ENCODE results near the gene KIZ.
"Not testable (repeated sequence)": the region's sequence is repeated elsewhere in the genome, so short reads cannot be mapped to it uniquely, and the experiment has no call there.

Gene KIZ

GRCh38 chr20:21243811-21244210 is 117.9 kb downstream of the KIZ start:
- Histone ChIP-seq H3K4me3 (no peak overlapping the region), H3K27ac (no peak overlapping the region)

GRCh38 chr20:21244808-21245207 is 118.9 kb downstream of the KIZ start:
- Histone ChIP-seq H3K27ac (no peak overlapping the region), H3K4me3 (no peak overlapping the region)

GRCh38 chr20:21246161-21246560 is 120.3 kb downstream of the KIZ start:
- H3K27ac ChIP-seq: no peak overlapping the region

GRCh38 chr20:21247603-21248095 is 121.8 kb downstream of the KIZ start:
- not testable (repeated sequence) for H3K27ac ChIP-seq, H3K4me3 ChIP-seq

More at GRCh38 chr20:21246161-21246560, 120.3 kb downstream of the KIZ start:
- no peak overlapping the region for H3K4me3 ChIP-seq

GRCh38 chr20:21251278-21251677 is 125.4 kb downstream of the KIZ start:
- H3K4me3 ChIP-seq: no peak overlapping the region
- H3K27ac ChIP-seq: no peak overlapping the region

GRCh38 chr20:21257192-21257591 is 131.3 kb downstream of the KIZ start:
- no peak overlapping the region for H3K27ac ChIP-seq
- no peak overlapping the region for H3K4me3 ChIP-seq

GRCh38 chr20:21258411-21258810 is 132.5 kb downstream of the KIZ start:
- Histone ChIP-seq H3K27ac (no peak overlapping the region), H3K4me3 (no peak overlapping the region)

- Histone ChIP-seq H3K4me3 (no peak overlapping the region), H3K27ac (no peak overlapping the region)
These were observed 133.5 kb downstream of the KIZ start for GRCh38 chr20:21259346-21259745.

- Histone ChIP-seq H3K27ac (no peak overlapping the region), H3K4me3 (no peak overlapping the region)
These were observed 136.9 kb downstream of the KIZ start for GRCh38 chr20:21262812-21263211.

- H3K4me3 ChIP-seq: no peak overlapping the region
These were observed 139.6 kb downstream of the KIZ start for GRCh38 chr20:21265261-21266190.

GRCh38 chr20:21266191-21266536 is 140.3 kb downstream of the KIZ start:
- no peak overlapping the region for H3K27ac ChIP-seq
- H3K4me3 ChIP-seq: no peak overlapping the region

More at GRCh38 chr20:21265261-21266190, 139.6 kb downstream of the KIZ start:
- no peak overlapping the region for H3K27ac ChIP-seq

GRCh38 chr20:21269772-21270171 is 143.9 kb downstream of the KIZ start:
- H3K27ac ChIP-seq: no peak overlapping the region

GRCh38 chr20:21270806-21271205 is 144.9 kb downstream of the KIZ start:
- Histone ChIP-seq H3K4me3 (no peak overlapping the region), H3K27ac (no peak overlapping the region)

More at GRCh38 chr20:21269772-21270171, 143.9 kb downstream of the KIZ start:
- no peak overlapping the region for H3K4me3 ChIP-seq

- Histone ChIP-seq H3K4me3 (no peak overlapping the region), H3K27ac (no peak overlapping the region)
These were observed 146.4 kb downstream of the KIZ start for GRCh38 chr20:21272279-21272678.

- H3K4me3 ChIP-seq: no peak overlapping the region
- H3K27ac ChIP-seq: no peak overlapping the region
These were observed 146.8 kb downstream of the KIZ start for GRCh38 chr20:21272679-21273078.

GRCh38 chr20:21273755-21274386 is 148.0 kb downstream of the KIZ start:
- H3K27ac ChIP-seq: no peak overlapping the region

GRCh38 chr20:21278829-21279228 is 152.9 kb downstream of the KIZ start:
- H3K4me3 ChIP-seq: no peak overlapping the region
- H3K27ac ChIP-seq: no peak overlapping the region

More at GRCh38 chr20:21273755-21274386, 148.0 kb downstream of the KIZ start:
- no peak overlapping the region for H3K4me3 ChIP-seq

GRCh38 chr20:21279706-21280521 is 154.0 kb downstream of the KIZ start:
- H3K4me3 ChIP-seq: no peak overlapping the region
- H3K27ac ChIP-seq: no peak overlapping the region

GRCh38 chr20:21280522-21281016 is 154.7 kb downstream of the KIZ start:
- Histone ChIP-seq H3K4me3 (no peak overlapping the region), H3K27ac (no peak overlapping the region)

- no peak overlapping the region for H3K27ac ChIP-seq
- H3K4me3 ChIP-seq: no peak overlapping the region
These were observed 160.9 kb downstream of the KIZ start for GRCh38 chr20:21286775-21287174.

Measured in skin epidermis (tissue), 12 donors.